GM23248 (cell line): ENCODE measurements around the gene STAB2.

Experiments
- EZH2 ChIP-seq: fragments of 200-600 bp; sonication (generic); IDR thresholded peaks from 2 replicates; pipeline ENCODE4 v1.6.1; 2018; ENCODE audit warnings: antibody characterized with exemption, mild to moderate bottlenecking; ENCODE audit not compliant: insufficient read depth, poor library complexity, severe bottlenecking
- EZH2phosphoT487 ChIP-seq: fragments of 200-600 bp; sonication (generic); IDR thresholded peaks from 2 replicates; pipeline ENCODE4 v1.6.1; 2018; ENCODE audit warnings: antibody characterized with exemption, moderate library complexity, mild to moderate bottlenecking, low read depth; ENCODE audit not compliant: insufficient read depth

- TF ChIP-seq EZH2phosphoT487 (no peak), EZH2 (no peak)
Measured at GRCh38 chr12:103801709-103802585, 214.9 kb downstream of the STAB2 start.
